ENCODE results near the gene GPRIN1. TPM values are rescaled to one million over a fixed set of nuclear protein-coding genes. Genes with fewer than 3 reads are reported as not detected.

GPRIN1 gene
- total RNA-seq, 1 experiment from 2014 or later, result 8.5 TPM

DNA sequence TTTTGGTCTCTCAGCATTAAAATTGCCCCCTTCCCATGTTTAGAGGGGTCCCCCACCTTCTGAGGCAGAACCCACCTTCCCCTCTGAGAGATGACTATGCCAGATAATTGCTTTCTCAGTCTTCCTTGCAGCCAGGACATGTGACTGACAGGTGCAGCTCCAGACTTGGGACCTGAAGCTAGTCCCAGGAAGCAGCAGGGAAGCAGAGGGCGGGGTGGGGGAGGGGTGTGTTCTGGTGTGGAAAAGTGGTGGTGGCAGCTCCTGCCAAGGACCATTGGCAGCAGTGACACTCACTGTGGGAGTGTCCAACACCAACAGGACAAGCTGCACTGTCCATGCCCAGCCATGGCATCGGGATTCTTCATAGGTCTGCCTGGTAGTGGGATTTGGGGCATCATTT is 22.8 kb upstream of the GPRIN1 start (continued):
- TF ChIP-seq, protein P1, sequence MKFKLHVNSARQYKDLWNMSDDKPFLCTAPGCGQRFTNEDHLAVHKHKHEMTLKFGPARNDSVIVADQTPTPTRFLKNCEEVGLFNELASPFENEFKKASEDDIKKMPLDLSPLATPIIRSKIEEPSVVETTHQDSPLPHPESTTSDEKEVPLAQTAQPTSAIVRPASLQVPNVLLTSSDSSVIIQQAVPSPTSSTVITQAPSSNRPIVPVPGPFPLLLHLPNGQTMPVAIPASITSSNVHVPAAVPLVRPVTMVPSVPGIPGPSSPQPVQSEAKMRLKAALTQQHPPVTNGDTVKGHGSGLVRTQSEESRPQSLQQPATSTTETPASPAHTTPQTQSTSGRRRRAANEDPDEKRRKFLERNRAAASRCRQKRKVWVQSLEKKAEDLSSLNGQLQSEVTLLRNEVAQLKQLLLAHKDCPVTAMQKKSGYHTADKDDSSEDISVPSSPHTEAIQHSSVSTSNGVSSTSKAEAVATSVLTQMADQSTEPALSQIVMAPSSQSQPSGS (CRISPR knock-in tag; IDR thresholded peaks at IDR 0.05; ENCODE audit: borderline replicate concordance, low read depth), result no peak
- TF ChIP-seq USF2 (CRISPR knock-in tag; IDR thresholded peaks at IDR 0.05) (no peak), ZMAT4 (CRISPR knock-in tag; IDR thresholded peaks at IDR 0.05) (no peak), ZNF263 (CRISPR knock-in tag; IDR thresholded peaks at IDR 0.05; ENCODE audit: low read depth) (no peak)

DNA sequence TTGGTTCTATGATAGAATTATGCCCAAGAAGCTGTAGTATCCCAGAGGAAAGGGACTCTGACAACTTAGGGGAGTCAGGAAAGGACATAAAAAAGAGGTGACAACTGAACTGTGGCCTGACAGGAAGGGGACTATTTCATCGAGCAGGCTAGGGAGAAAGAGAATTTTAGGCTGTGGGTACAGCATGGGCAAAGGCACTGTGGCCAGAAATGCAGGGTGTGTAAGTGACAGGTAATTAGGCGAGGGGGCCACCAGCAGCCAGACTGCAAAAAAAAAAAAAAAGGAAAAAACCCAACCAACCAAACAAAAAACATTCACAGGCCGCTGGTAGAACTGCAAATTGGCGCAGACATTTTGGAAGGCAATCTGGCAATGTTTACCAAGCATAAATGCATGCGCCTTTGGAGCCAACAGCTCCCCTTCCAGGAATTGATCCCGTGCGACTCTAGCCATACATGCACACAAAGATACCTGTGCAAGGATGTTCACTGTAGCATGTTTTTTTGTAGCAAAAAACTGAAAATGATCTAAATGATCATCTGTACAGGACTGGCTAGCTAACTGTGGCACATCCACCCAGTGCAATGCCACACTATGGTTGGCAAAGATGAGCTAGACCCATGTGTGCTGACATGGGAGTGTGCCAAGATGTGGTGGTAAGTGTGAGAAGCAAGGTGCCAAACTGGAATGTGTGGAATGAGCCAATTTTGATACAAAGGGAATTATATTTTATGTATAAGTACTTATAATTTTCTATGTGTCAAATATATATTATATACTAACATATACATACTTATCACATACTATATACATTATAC is 21.6 kb upstream of the GPRIN1 start:
- ChIA-PET CTCF (interaction anchor here (1.1 to 3.5 kb wide), 7 partner anchors 8 to 93 kb away, joined by 3 to 22 read pairs (median 5); partner anchors contain the start of gene TSPAN17), POLR2A (interaction anchor here (0.5 to 0.7 kb wide), 2 partner anchors 15 to 94 kb away, joined by 3 read pairs; partner anchors contain the start of gene TSPAN17)
- no peaks in the 10 kb centered on the region for H3K36me3 Mint-ChIP-seq
- H3K27ac Mint-ChIP-seq, result no peak overlapping the region
- DNase-seq (ENCODE audit: low spot score) (no peak), ATAC-seq (no peak)
- peak overlapping the region; percentile 21; the same call in 1 of the 2 replicates for H3K4me3 Mint-ChIP-seq
- TF ChIP-seq GTF2I (CRISPR knock-in tag; conservative IDR thresholded peaks at IDR 0.05) (no peak), ZNF232 (CRISPR knock-in tag; IDR thresholded peaks at IDR 0.05) (no peak), ZNF138 (CRISPR knock-in tag; conservative IDR thresholded peaks at IDR 0.05) (no peak), ZBTB21 (CRISPR knock-in tag; IDR thresholded peaks at IDR 0.05; ENCODE audit: borderline replicate concordance) (no peak), TCF7 (CRISPR knock-in tag; IDR thresholded peaks at IDR 0.05; ENCODE audit: low read depth) (no peak), ZBTB43 (CRISPR knock-in tag; IDR thresholded peaks at IDR 0.05) (no peak), E2F1 (CRISPR knock-in tag; IDR thresholded peaks at IDR 0.05) (no peak), CREB1 (CRISPR knock-in tag; IDR thresholded peaks at IDR 0.05) (no peak)
- TF ChIP-seq, protein P2, sequence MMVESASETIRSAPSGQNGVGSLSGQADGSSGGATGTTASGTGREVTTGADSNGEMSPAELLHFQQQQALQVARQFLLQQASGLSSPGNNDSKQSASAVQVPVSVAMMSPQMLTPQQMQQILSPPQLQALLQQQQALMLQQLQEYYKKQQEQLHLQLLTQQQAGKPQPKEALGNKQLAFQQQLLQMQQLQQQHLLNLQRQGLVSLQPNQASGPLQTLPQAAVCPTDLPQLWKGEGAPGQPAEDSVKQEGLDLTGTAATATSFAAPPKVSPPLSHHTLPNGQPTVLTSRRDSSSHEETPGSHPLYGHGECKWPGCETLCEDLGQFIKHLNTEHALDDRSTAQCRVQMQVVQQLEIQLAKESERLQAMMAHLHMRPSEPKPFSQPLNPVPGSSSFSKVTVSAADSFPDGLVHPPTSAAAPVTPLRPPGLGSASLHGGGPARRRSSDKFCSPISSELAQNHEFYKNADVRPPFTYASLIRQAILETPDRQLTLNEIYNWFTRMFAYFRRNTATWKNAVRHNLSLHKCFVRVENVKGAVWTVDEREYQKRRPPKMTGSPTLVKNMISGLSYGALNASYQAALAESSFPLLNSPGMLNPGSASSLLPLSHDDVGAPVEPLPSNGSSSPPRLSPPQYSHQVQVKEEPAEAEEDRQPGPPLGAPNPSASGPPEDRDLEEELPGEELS (CRISPR knock-in tag; IDR thresholded peaks at IDR 0.05), result no peak
- H3K27me3 Mint-ChIP-seq (ENCODE audit: low read depth), result peaks cover 64% of the 10 kb centered on the region
- H3K4me1 Mint-ChIP-seq, result peaks cover 45% of the 10 kb centered on the region
- peaks cover 7% of the 10 kb centered on the region for H3K9me3 Mint-ChIP-seq

DNA sequence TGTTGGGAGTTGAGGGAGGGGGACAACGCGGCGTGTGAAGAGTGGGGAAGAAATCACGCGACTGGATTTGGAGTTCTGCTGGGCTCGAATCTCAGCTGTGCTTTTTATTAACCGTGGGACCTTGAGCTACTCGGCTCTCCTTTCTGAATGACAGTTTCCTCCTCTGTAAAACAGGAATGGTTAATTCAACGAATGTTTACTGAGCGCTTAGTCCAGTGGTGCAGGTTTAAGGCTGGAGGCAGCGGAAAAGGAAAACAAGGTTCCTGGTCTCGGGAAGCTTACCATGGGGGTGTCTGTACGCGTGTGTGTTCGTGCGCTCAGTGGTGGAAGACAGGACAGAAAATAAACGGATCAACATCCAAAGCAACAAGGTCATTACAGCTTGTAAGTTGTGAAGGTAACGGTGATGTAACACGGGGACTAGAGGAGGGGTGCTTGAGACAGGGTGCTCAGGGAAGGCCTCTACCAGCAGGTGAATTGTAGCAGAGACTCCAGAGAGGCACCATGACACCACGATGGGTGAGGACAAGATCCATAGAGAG is 20.8 kb upstream of the GPRIN1 start:
- no peak for DNase-seq (ENCODE audit: low spot score)
- Mint-ChIP-seq H3K4me1 (peaks cover 41% of the 10 kb centered on the region), H3K27ac (no peak overlapping the region), H3K27me3 (ENCODE audit: low read depth) (peaks cover 58% of the 10 kb centered on the region), H3K9me3 (peaks cover 7% of the 10 kb centered on the region), H3K4me3 (peak overlapping the region; percentile 74), H3K36me3 (no peaks in the 10 kb centered on the region)
- CTCF ChIA-PET, result interaction anchor here (0.7 to 3.5 kb wide), 19 partner anchors 9 to 455 kb away, joined by 3 to 22 read pairs (median 4); partner anchors contain the start of genes FAF2, TSPAN17 and ZNF346
- ATAC-seq, result no peak
- POLR2A ChIA-PET, result interaction anchor here (0.5 to 1.0 kb wide), 2 partner anchors 16 to 93 kb away, joined by 3 read pairs; partner anchors contain the start of genes RNF44 and TSPAN17
- TF ChIP-seq HMGXB4 (CRISPR knock-in tag; IDR thresholded peaks at IDR 0.05) (no peak), NR3C1 (CRISPR knock-in tag; conservative IDR thresholded peaks at IDR 0.05; ENCODE audit: low read depth) (no peak)

Measured in WTC11 (cell line).